GM18508 (cell line): ENCODE measurements around the gene SIRPG.
"Not testable (repeated sequence)": the region's sequence is repeated elsewhere in the genome, so short reads cannot be mapped to it uniquely, and the experiment has no call there.

Experiments used
- ATAC-seq: cut with Tn5 transposase; IDR thresholded peaks from one replicate; pipeline ENCODE4 v1.9.1; 2021; ENCODE audit warnings: moderate number of reproducible peaks; ENCODE audit not compliant: insufficient read depth, unreplicated experiment

Gene SIRPG

DNA sequence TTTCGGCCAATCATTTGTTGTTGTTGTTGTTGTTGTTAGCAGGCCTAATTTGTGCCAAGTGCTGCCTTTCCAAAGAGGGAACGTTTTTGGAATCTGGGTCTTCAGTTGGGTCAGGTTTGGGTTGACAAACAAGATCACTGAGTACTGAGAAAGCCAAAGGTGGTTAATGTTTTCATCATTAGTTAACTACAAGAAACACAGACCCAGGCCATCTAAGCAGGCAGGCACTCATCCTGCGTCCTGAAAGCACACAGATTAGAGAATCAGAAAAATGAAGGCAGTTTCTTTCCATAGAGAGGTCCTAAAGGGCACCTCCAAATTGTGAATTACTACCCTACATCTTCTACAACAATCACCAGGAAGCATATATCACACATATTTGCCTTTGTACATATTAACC, 15.1 kb upstream of the SIRPG start:
- no peak for ATAC-seq

DNA sequence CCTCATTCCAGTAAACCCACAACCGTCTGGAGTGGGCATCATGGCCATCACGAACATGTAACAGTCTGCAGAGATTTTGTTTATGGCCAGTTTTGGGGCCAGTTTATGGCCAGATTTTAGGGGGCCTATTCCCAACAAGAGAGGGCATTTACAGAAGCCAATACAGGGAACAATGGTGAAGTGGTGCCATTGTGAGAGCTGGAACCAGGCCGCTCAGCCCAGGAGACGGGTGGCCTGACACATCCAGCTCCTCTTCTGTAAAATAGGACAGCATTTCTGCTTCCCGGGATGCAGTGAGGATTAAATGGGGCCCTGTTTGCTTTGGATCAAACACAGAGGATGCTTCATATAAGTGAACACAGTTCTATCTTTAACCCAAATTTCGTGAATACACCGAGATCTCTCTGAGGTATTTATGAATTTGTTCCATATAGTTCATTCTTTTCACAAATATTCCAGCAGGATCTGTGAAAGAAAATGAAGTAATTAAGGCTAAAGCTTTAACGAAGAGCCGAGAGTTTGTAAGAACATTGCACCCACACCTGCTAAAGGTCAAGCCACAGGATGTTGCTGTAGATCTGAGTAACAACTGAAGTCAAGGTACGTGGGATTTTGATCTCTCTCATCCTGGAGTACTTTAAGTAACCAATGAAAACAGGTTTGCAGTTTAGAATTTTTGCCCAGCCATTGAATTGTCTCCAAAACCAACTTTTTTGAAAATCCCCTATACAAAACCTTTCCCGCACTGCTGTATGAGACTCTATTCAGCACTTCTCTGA, 14.5 kb upstream of the SIRPG start:
- ATAC-seq = no peak

DNA sequence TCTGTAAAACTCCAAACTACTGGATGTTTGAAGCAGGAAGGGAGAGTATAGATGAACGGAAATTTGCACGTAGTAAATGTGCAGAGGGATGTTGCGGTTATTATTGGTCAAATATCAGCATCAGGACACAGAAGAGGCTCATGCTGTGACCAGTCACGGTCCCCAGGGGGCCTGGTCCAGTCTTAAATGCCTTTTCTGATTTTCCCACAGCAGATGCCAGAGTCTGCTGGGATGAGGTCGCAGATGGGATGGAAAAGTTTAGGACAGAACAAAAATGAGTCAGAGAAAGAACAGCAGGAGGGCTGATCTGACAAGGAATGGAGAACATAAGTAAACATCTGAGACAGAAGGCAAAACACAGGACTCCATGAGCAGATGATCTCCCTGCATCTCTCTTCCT, 11.7 kb upstream of the SIRPG start:
- no peak for ATAC-seq

DNA sequence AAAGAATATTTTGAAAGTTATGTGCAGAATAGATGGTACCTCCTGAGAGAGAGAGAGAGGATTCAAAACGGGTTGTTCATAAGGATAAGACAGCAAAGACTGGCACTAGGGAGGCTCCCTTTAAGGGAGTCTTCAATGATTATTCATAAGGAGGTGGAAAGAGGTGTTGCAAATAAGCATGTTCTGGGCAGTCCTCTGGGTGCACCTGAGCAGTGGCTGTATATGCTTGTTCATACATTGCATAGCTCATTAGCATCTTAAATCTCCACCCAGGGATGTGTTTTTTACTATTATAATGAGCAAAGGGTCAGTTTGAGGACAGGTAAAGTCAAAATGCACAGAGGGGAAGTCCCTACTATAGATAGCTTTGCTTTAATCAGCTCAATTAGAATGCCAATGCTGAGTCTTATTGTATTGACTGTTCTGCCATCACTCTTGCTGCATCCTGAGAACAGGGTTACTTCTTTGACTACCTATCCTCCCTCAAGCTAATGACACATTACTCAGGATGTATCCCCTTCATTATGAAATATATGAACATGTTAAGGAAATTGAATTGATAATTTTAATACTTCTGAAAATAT, 10.0 kb upstream of the SIRPG start:
- ATAC-seq = no peak

DNA sequence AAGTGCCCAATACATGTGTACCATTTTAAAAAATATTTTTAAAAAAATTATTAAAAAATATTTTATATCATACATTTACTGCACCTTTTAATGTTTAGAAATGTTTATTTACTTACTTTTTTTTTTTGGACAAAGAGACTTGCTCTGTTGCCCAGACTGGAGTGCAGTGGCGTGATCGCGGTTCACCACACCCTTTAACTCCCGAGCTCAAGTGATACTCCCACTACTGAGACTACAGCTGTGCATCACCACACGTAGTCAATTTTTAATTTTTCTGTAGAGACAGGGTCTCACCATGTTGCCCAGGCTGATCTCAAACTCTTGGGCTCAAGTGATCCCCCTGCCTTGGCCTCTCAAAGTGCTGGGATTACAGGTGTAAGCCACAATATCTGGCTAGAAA, 9.2 kb upstream of the SIRPG start:
- no peak for ATAC-seq

DNA sequence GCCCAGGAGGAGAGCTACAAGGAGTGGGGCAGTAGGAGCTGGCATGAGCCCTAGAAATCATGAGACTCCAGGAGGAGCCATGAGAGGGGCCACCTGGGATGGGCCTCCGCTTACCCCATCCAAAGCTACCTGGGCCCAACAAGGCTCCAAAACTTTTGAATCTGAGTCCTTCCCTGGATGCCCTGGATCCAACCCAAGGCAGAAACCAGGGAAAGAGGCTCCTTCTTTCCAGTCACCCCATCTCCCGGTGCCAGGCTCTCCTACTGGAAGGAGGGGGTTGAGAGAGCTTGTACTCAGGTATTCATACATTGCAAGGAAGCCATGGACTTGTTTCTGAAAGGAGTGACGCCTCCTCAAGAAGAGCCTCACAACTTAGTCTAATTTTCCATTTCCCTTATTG, 7.8 kb upstream of the SIRPG start:
- no peak for ATAC-seq

DNA sequence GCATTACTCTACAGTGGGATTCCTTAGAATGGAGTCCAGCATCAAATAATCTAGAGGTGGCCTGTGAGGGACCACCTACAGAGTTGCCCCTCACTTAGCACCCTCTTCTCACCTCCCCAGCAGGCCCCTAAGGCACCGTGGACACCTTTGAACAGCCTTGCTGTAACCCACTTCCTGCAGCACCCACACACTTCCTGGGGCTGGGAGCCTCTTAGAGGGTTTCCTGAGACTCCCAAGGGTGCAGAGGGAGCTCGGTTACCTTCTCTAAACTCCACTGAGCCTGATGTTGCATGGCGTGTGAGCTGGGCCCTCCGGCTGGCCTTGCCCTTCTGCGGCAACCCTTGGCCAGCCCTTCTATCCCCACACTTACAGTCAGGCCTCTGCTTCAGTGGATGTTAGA, 7.3 kb upstream of the SIRPG start:
- no peak for ATAC-seq

DNA sequence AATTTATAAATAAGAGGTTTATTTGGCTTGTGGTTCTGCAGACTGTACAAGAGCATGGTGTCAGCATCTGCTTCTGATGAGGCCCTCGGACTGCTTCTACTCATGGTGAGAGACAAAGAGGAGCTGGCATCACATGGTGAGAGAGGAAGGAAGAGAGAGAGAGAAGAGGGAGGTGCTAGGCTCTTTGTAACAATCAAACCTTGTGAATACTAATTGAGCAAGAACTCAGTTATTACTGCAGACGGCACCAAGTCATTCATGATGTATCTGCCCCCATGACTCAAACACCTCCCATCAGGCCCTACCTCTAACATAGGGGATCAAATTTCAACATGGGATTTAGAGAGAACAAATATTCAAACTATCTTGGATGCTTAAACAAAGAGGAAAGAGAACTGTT, 6.3 kb upstream of the SIRPG start:
- ATAC-seq = no peak

DNA sequence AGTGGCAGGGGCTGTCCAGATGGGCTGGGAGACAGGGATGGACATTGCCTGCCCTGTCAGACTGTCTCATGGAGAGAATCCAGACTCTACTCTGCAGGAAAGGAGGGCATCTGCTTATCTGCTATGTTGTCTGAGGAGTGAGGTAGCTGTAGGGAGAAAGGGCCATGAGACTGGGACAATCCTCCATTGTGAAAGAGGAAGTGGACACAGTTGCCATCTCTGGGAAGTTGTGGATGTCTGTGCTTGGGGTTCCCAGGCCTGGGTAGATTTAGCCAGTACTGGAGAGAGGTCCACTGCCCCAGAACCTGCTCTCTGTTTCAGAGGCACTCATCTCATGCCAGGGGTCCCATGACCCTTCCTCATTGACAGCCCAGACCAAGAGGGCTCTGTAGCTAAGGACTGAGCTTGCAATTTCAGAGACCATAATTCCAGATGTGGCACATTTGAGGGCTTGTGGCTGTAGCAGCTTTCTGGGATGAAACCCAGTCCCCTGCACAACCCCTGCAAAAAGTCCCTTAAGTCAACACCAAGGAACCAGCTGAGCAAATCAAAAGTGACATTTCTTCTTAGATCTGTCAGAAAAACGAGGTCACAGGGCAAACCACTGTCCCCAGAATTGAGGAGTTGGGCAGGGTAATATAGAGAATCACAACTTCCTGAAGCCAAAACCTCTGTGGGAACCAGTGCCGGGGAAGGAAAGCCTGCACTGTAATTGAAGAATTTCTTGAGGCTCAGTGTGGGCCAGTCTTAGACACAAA, 4.1 kb upstream of the SIRPG start:
- ATAC-seq = no peak

DNA sequence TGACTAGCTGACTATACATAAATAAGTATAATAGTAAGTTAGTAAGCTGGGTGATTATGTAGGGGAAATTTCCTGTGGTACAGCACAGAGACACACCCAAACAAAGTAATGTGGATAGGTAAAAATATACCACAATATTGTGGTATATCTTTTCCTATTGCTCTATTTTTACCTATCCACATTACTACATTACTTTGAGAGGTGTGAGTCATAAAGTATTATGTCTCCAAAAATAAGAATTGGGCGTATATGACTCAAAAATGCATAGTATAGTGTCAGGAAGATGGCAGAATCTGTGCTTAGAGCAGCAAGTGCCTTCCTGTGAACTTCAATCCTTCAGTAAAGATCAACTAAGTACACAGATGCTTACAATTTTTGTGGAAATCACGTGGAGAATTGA, 2.7 kb upstream of the SIRPG start:
- ATAC-seq = no peak

DNA sequence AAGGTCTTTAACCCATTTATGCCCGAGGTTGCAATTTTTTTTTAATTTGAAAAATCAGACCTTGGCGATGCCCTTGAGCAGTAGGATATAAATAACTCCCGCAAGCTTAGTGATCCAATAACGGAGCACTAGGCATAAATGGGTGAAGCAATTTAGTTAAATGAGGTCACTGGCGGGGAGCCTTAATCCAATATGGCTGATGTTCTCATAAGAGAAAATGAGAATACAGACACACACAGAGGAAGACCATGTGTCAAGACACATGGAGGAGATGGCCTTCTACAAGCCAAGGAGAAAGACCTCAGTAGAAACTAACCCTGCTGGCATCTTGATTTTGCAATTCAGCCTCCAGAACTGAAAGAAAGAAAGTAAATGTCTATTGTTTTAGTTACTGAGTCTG, 735 bp downstream of the SIRPG start:
- ATAC-seq = no peak

DNA sequence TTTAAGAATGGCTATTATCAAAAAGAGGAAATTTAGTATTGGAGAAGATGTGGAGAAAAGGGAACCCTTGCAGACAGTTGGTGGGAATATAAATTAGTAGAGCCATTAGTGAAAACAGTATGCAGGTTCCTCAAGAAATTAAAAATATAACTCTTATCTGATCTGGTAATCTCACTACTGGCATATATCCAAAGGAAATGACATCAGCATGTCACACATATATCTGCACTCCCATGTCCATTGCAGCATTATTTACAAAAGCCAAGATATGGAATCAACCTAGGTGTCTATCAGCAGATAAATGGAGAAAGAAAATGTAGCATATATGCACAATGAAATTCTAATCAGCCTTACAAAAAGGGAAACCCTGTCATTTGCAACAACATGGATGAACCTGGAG, 2.6 kb downstream of the SIRPG start:
- ATAC-seq = no peak

DNA sequence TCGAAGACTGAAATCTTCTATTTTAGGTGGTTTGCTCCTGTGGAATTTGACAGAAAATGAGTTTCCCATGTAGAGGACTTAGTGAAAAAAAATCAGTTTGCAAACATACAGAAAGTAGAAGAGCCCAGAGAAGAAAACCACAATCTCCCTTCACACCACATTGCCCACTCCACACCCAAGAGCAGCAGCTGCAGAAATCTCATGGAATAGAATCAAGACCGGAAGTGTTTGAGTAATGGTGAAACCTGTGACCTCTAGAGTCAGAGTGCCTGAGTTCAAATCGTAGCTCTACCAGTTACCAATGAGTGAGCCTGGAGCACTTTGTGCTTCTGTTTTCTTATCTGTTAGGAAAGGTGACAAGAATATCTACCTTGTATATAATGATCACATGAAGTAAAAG, 4.6 kb downstream of the SIRPG start:
- no peak for ATAC-seq

DNA sequence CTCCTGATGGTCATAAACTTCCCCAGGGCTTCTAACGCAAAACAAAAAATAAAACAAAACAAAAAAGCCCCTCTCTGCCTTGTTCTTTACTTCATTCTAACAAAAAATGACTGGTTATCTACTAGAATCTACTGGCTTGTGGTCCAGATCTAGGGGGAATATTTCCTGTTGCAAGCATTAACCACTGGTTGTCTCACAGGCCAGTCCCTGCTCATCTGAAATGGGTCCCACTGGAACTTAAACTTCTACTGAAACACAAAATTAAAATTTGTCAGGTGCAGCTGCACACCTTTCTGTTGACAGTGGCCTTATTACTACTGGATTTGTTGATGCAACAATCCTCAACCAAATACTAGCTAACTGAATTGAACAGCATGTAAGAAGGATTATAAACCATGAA, 5.5 kb downstream of the SIRPG start:
- no peak for ATAC-seq

DNA sequence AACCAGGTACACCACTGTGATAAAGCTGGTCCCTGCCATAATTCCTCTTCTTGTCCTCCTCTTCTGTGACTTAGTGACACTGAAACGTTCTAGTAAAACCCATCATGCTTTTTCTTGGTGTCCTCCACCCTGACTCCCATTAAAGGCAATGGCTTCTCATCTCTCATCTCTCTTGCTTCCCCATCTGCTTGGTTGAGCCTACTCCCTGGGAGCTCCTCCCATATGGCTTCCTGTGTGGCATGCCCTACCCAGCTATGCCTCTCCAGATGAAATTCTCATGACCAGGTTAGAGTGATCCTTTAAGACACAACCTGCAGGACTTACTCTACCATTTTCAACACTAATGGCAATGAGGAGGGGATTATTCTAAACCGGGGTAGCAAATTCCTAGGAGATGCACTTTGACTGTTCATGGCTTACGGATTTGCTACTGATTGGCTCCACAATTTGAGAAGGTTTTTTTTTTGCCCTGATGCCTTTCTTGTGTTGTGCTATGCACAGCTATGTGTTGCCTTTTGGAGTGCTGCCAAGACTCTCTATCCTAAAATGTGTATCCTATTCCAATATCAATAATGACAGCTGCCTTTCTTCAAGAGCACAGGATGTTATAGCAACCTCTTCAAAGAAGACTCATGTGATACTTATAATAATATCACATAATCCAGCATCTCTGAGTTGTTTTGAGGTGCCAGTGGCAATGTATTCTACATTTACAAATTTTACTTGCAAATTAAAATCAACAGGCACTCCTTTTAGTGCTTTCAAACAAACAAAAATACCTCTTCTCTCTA, 6.1 kb downstream of the SIRPG start:
- no peak for ATAC-seq

DNA sequence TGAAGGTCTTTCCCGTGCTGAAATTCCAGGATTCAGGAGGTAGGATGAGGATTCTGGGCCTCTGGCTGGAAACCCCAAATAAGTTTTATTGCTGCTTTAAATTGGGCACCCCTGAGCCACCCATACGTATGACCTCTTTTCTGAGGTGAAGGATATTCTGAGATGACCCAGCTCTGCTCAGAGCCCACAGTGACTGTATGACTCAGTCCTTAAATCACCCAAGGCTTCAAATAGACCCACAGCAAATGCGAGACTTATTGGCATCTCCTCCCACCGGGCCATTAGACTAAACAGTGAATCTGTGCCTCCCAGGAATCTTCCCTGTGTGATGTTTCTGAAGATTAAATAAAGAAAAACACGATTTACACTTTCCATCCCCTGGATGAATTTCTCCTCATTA, 9.5 kb downstream of the SIRPG start:
- no peak for ATAC-seq

DNA sequence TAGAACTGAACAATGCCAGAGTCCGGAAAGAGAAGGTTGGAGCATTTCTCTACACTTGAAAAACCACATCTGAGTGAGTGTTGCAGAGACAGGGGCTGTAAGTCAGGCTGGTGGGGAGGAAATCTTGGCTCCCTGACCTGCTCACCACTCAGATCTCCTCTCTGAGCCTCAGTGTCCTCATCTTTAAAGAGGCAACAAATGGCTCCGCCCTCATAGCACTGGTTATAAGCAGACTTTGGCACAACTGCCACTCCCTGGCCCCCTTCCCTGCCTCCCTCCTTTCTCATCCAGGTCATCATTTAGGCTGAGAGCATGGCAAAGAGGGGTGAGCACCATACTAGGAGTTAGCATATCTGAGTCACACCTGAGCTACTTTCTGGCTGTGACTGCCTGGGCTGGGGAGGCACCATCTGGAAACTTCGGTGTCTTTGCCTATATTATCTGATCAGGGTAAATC, 10.6 kb downstream of the SIRPG start:
- no peak for ATAC-seq

DNA sequence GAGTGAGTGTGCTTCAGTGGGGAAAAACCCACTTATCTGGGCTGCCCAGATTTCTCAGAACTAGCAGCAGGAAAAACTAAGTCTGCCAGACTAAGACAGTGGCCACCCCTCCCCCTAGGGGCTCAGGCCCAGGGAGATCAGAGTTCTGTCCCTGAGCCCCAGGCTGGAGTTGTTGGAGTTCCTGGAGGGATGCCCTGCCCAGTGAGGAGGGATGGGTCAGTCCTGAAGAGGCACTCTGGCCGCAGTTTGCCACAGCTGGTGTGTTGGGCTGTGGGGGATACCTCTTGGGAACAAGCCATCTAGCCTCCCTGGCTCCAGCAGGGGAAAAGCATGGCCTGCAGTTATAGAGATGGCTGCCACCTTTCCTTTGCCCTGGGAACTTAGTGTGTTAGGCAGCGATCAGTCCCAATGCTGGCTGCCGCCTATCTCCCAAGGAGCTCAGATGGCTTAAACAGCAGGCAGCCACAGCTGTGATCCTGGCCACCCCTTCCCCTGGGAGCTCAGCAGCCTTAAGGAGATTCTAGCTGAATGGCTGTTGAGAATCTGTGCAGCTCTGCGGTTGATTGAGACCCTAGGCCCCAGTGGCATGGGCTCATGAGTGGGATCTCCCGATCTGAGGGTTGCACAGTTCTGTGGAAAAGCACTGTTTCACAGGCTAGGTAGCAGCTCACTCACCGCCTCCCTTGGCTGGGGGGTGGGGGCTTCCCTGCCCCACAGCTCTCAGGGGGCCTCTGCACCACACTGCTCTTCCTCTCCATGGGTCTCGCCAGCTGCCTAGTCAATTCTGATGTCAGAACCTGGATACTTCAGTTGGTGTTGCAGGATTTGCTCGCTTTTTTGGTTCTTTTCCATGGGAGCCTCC, 13.2 kb downstream of the SIRPG start:
- ATAC-seq = no peak

DNA sequence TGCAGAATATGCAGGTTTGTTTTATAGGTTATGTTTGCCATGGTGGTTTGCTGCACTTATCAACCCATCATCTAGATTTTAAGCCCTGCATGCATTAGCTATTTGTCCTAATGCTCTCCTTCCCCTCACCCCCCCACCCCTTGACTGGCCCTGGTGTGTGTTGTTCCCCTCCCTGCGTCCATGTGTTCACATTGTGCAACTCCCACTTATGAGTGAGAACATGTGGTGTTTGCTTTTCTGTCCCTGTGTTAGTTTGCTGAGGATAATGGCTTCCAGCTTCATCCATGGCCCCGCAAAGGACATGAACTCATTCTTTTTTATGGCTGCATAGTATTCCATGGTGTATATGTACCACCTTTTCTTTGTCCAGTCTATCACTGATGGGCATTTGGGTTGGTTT, 18.9 kb downstream of the SIRPG start:
- not testable (repeated sequence) for ATAC-seq

DNA sequence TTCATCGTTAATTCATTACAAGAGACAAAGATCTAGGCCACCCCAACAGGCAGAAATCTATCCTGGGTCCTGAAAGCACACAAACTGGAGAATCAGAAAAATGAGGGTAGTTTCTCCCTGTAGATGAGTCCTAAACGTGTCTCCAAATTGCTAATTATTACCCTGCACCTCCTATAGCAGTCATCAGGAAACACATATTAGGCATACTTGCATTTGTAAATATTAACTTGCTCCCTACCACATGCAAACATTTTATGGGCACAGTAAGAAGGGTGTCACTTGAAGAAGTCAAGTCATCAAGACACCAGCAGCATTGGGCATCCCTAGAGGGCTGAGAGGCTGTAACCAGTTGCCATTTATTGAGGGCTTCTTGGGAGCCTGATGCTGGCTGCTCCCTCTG, 19.8 kb downstream of the SIRPG start:
- no peak for ATAC-seq
